IPS-NIHi11 (cell line): ENCODE results near the gene ACTL8.
A peak's percentile ranks its signal among the peaks of the same experiment; 100 is the strongest.
"Not testable (repeated sequence)": the region's sequence is repeated elsewhere in the genome, so short reads cannot be mapped to it uniquely, and the experiment has no call there.

Experiments
- DNase-seq: peaks from one replicate; pipeline ENCODE4 v3.0.0; 2012; ENCODE audit warnings: mixed read lengths, low spot score

Gene ACTL8

GRCh38 chr1:17735348-17735747, 19.8 kb upstream of the ACTL8 start:
- no peak for DNase-seq

GRCh38 chr1:17735793-17736192, 19.3 kb upstream of the ACTL8 start:
- DNase-seq, result peak; percentile 41

GRCh38 chr1:17736625-17737024, 18.5 kb upstream of the ACTL8 start:
- peak; percentile 43 for DNase-seq

- DNase-seq, result peak; percentile 51
These were observed 16.1 kb upstream of the ACTL8 start for GRCh38 chr1:17739050-17739449.

GRCh38 chr1:17741052-17741451, 14.1 kb upstream of the ACTL8 start:
- peak; percentile 37 for DNase-seq

- no peak for DNase-seq
These were observed 12.6 kb upstream of the ACTL8 start for GRCh38 chr1:17742583-17742982.

- DNase-seq, result no peak
These were observed 12.0 kb upstream of the ACTL8 start for GRCh38 chr1:17743008-17743647.

GRCh38 chr1:17743925-17744324, 11.2 kb upstream of the ACTL8 start:
- no peak for DNase-seq

GRCh38 chr1:17744666-17745478, 10.3 kb upstream of the ACTL8 start:
- no peak for DNase-seq

- no peak for DNase-seq
These were observed 9.6 kb upstream of the ACTL8 start for GRCh38 chr1:17745479-17745955.

- DNase-seq, result not testable (repeated sequence)
These were observed 8.9 kb upstream of the ACTL8 start for GRCh38 chr1:17746281-17746680.

- DNase-seq, result no peak
These were observed 8.2 kb upstream of the ACTL8 start for GRCh38 chr1:17746920-17747319.

GRCh38 chr1:17750333-17750732, 4.8 kb upstream of the ACTL8 start:
- no peak for DNase-seq

- no peak for DNase-seq
These were observed 2.8 kb upstream of the ACTL8 start for GRCh38 chr1:17752356-17752755.

- DNase-seq, result no peak
These were observed 2.3 kb downstream of the ACTL8 start for GRCh38 chr1:17757426-17757825.

GRCh38 chr1:17759114-17759513, 4.0 kb downstream of the ACTL8 start:
- peak; percentile 35 for DNase-seq

- no peak for DNase-seq
These were observed 7.2 kb downstream of the ACTL8 start for GRCh38 chr1:17762313-17762712.

- DNase-seq, result no peak
These were observed 8.3 kb downstream of the ACTL8 start for GRCh38 chr1:17763417-17763816.

GRCh38 chr1:17763995-17764394, 8.9 kb downstream of the ACTL8 start:
- DNase-seq, result no peak

- no peak for DNase-seq
These were observed 9.5 kb downstream of the ACTL8 start for GRCh38 chr1:17764591-17764990.

GRCh38 chr1:17765444-17766411, 10.6 kb downstream of the ACTL8 start:
- no peak for DNase-seq

GRCh38 chr1:17768651-17769241, 13.6 kb downstream of the ACTL8 start:
- peak; percentile 34 for DNase-seq
